OCI-LY1 (cell line): ENCODE results near the gene QRICH1.

Experiments used
- EZH2 ChIP-seq: fragments of 200-600 bp; sonication (generic), shearing (Covaris generic); IDR thresholded peaks from 2 replicates; pipeline ENCODE4 v1.8.0; 2017; ENCODE audit warnings: borderline replicate concordance, mixed run types, mild to moderate bottlenecking, antibody characterized with exemption, low read length, moderate library complexity, mixed read lengths
- TF ChIP-seq, protein P1 (sequence below): fragments of 200-600 bp; sonication (generic), shearing (Covaris generic); IDR thresholded peaks from 2 replicates; pipeline ENCODE4 v1.5.1; 2017; ENCODE audit warnings: mild to moderate bottlenecking, antibody characterized with exemption, low read length, moderate library complexity, mixed read lengths

DNA sequence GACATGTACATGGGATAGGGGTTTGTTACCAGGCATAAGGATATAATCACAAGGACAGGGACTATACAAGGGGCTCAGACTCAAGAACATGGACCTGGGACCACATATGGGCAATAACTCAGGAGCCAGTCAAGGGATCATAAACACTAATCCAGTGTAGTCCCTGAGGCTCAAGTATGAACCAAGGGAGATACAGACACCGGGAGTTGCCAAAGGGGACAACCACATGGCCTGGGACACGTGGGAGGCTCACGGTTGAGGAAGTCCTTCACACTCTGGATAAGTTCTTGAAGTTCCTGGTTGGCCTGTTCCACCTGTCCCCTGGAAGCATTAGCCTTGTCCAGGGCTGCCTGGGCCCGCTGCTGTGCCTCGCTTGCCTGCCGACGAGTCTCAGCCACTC is 28.6 kb upstream of the QRICH1 start:
- TF ChIP-seq, protein P1, sequence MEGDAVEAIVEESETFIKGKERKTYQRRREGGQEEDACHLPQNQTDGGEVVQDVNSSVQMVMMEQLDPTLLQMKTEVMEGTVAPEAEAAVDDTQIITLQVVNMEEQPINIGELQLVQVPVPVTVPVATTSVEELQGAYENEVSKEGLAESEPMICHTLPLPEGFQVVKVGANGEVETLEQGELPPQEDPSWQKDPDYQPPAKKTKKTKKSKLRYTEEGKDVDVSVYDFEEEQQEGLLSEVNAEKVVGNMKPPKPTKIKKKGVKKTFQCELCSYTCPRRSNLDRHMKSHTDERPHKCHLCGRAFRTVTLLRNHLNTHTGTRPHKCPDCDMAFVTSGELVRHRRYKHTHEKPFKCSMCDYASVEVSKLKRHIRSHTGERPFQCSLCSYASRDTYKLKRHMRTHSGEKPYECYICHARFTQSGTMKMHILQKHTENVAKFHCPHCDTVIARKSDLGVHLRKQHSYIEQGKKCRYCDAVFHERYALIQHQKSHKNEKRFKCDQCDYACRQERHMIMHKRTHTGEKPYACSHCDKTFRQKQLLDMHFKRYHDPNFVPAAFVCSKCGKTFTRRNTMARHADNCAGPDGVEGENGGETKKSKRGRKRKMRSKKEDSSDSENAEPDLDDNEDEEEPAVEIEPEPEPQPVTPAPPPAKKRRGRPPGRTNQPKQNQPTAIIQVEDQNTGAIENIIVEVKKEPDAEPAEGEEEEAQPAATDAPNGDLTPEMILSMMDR = no peak
- no peak for TF ChIP-seq EZH2
